A549 (cell line): ENCODE results near the gene ADARB2. TPM values are rescaled to one million over a fixed set of nuclear protein-coding genes. Genes with fewer than 3 reads are reported as not detected.

ENCODE experiments used
- ATAC-seq, 2 experiments: fragments of 200-7000 bp in 1 of 2; fragments of >200 bp in 1 of 2; cut with Nextera tagmentation in 1 of 2; cut with Tn5 transposase in 1 of 2; 3 replicates each; pipeline versions ENCODE4 v1.8.0 to v1.9.1; 2018 to 2020; ENCODE audit warnings: mild to moderate bottlenecking in 1 of 2, moderate library complexity in 1 of 2
- CTCF ChIA-PET: fragments of 300-600 bp; sonication (Branson Sonifier 250); formaldehyde crosslinking; extraction: SDS; loops from one replicate; lab custom pipeline; 2021; ENCODE audit warnings: antibody characterized with exemption, inconsistent platforms; lab: Yijun Ruan, JAX
- POLR2A ChIA-PET: fragments of 350-600 bp; formaldehyde crosslinking; extraction: SDS; loops from one replicate; lab custom pipeline; 2021; ENCODE audit warnings: antibody characterized with exemption, inconsistent platforms; lab: Yijun Ruan, JAX
- DNase-seq, 2 experiments: peaks; one replicate each; pipeline versions ENCODE4 v3.0.0 to v3.0.0-alpha.2; 2011 to 2016; ENCODE audit warnings: low read depth in 1 of 2, low spot score in 1 of 2
- FAIRE-seq: peaks from 2 replicates; lab custom pipeline; 2011; peaks lifted over from hg19 to GRCh38; lab: Jason Lieb, UNC
- H3K27ac ChIP-seq, 2 experiments: fragments of >200 bp; sonication (Bioruptor Twin); formaldehyde crosslinking; 3 replicates each; pipeline ENCODE4 v1.5.1; 2016 to 2017
- H3K4me1 ChIP-seq: fragments of >200 bp; sonication (Bioruptor Twin); formaldehyde crosslinking; 3 replicates; pipeline ENCODE4 v1.6.1; 2016
- H3K4me2 ChIP-seq: fragments of >200 bp; sonication (Bioruptor Twin); formaldehyde crosslinking; 3 replicates; pipeline ENCODE4 v1.6.1; 2016
- H3K4me3 ChIP-seq: fragments of >200 bp; sonication (Bioruptor Twin); formaldehyde crosslinking; 3 replicates; pipeline ENCODE4 v1.5.1; 2016
- H3K9me3 ChIP-seq: fragments of >200 bp; sonication (Bioruptor Twin); formaldehyde crosslinking; 3 replicates; pipeline ENCODE4 v1.6.1; 2016
- CHD2 ChIP-seq: fragments of 150-350 bp; IDR thresholded peaks from 2 replicates; pipeline ENCODE4 v1.6.1; 2014; ENCODE audit warnings: low read length; ENCODE audit not compliant: partially characterized antibody
- CHD4 ChIP-seq: fragments of 200-600 bp; sonication (generic); IDR thresholded peaks from 2 replicates; pipeline ENCODE4 v1.6.1; 2016; ENCODE audit warnings: antibody characterized with exemption, mild to moderate bottlenecking, borderline replicate concordance
- CTCF ChIP-seq: fragments of >200 bp; sonication (Bioruptor Twin); formaldehyde crosslinking; IDR thresholded peaks from 3 replicates; pipeline ENCODE4 v1.5.1; 2016
- E2F6 ChIP-seq: IDR thresholded peaks from 2 replicates; pipeline ENCODE4 v1.6.1; 2012; ENCODE audit warnings: low read depth, borderline replicate concordance
- EHF ChIP-seq: fragments of 250-450 bp; sonication (Bioruptor Pico); IDR thresholded peaks from 2 replicates; pipeline ENCODE4 v1.5.0; 2020; ENCODE audit warnings: mild to moderate bottlenecking
- HDAC2 ChIP-seq: fragments of 200-600 bp; sonication (generic); IDR thresholded peaks from 2 replicates; pipeline ENCODE4 v1.6.1; 2016
- HOXB5 ChIP-seq: fragments of 250-450 bp; sonication (Bioruptor Pico); IDR thresholded peaks from 2 replicates; pipeline ENCODE4 v1.5.0; 2020; ENCODE audit warnings: mild to moderate bottlenecking, moderate library complexity
- JUN ChIP-seq, 2 experiments: fragments of >200 bp; sonication (Bioruptor Twin); formaldehyde crosslinking; IDR thresholded peaks; 2 replicates in 1 of 2; 3 replicates in 1 of 2; pipeline ENCODE4 v1.6.1; 2016 to 2017
- KDM1A ChIP-seq: fragments of 200-600 bp; sonication (generic); IDR thresholded peaks from 2 replicates; pipeline ENCODE4 v1.6.1; 2016; ENCODE audit warnings: low read depth, mild to moderate bottlenecking
- MAFK ChIP-seq: fragments of 450-650 bp; IDR thresholded peaks from 2 replicates; pipeline ENCODE4 v1.6.1; 2014; ENCODE audit not compliant: partially characterized antibody
- MAX ChIP-seq: IDR thresholded peaks from 2 replicates; pipeline ENCODE4 v1.6.1; 2012
- MYC ChIP-seq: IDR thresholded peaks from 2 replicates; pipeline ENCODE4 v1.6.1; 2012; ENCODE audit warnings: mild to moderate bottlenecking, inconsistent platforms, low read length, improper control_type of control experiment, borderline replicate concordance
- RCOR1 ChIP-seq: fragments of 150-350 bp; IDR thresholded peaks from 2 replicates; pipeline ENCODE4 v1.6.1; 2014; ENCODE audit warnings: antibody characterized with exemption, low read length, low read depth
- RNF2 ChIP-seq: fragments of 200-600 bp; sonication (generic); IDR thresholded peaks from 2 replicates; pipeline ENCODE4 v1.6.1; 2016; ENCODE audit warnings: low read depth, mild to moderate bottlenecking, antibody characterized with exemption, moderate library complexity, borderline replicate concordance
- SMC3 ChIP-seq: fragments of >200 bp; sonication (Bioruptor Twin); formaldehyde crosslinking; IDR thresholded peaks from 3 replicates; pipeline ENCODE4 v1.6.1; 2018; ENCODE audit warnings: inconsistent platforms
- SREBF2 ChIP-seq: fragments of 450-650 bp; IDR thresholded peaks from 2 replicates; pipeline ENCODE4 v1.6.1; 2014; ENCODE audit warnings: mild to moderate bottlenecking, moderate library complexity
- ZC3H11A ChIP-seq: fragments of 450-650 bp; IDR thresholded peaks from 2 replicates; pipeline ENCODE4 v1.6.1; 2014; ENCODE audit warnings: antibody characterized with exemption, mild to moderate bottlenecking
- ZSCAN20 ChIP-seq: fragments of 250-450 bp; sonication (Bioruptor Pico); IDR thresholded peaks from 2 replicates; pipeline ENCODE4 v1.8.0; 2022; ENCODE audit warnings: mild to moderate bottlenecking, moderate library complexity
- WGBS: methylation state at CpG from one replicate; pipeline ENCODE4 v1.1.6; 2017; ENCODE audit errors: missing lambda C conversion rate; 5-methylcytosine and 5-hydroxymethylcytosine counted together
- polyA plus RNA-seq, 4 experiments: library from polyadenylated mRNA; depleted of rRNA in 3 of 4; stranded (reverse); fragments of >200 nt; fragmentation: RNase III in 1 of 4; extraction: RNeasy Plus Mini Kit Qiagen cat#74134 plus additional on column Dnase treatment in 1 of 4; gene quantifications; 2 replicates in 3 of 4; 3 replicates in 1 of 4; pipeline ENCODE4 v1.2.3, GENCODE V29; 2011 to 2017
- TF ChIP-seq, protein P1 (sequence below): fragments of >200 bp; sonication (Bioruptor Twin); formaldehyde crosslinking; IDR thresholded peaks from 2 replicates; pipeline ENCODE4 v1.6.1; 2016
- TF ChIP-seq, protein P2 (sequence below): IDR thresholded peaks from 2 replicates; pipeline ENCODE4 v1.6.1; 2012
- TF ChIP-seq, protein P3 (sequence below): fragments of 250-450 bp; sonication (Bioruptor Pico); IDR thresholded peaks from 2 replicates; pipeline ENCODE4 v1.5.0; 2020; ENCODE audit warnings: low read depth, mild to moderate bottlenecking, moderate library complexity
- TF ChIP-seq, protein P4 (sequence below): fragments of 150-350 bp; IDR thresholded peaks from 2 replicates; pipeline ENCODE4 v1.6.1; 2014; ENCODE audit warnings: low read depth, mild to moderate bottlenecking, low read length

The ADARB2 gene
- polyA plus RNA-seq, 2 of the 4 experiments (the other 2 are of a cell fraction) = not detected

GRCh38 chr10:1203704-1204103, 533.6 kb downstream of the ADARB2 start:
- H3K4me2 ChIP-seq = no peak overlapping the region
- FAIRE-seq (no peak), DNase-seq (no peak), ATAC-seq (no peak)
- TF ChIP-seq CTCF = no peak
- TF ChIP-seq, protein P1, sequence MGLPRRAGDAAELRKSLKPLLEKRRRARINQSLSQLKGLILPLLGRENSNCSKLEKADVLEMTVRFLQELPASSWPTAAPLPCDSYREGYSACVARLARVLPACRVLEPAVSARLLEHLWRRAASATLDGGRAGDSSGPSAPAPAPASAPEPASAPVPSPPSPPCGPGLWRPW = no peak
- no peak for TF ChIP-seq JUN (IDR thresholded peaks at IDR 0.05)
- TF ChIP-seq RNF2 = no peak
- TF ChIP-seq ZC3H11A = no peak
- no peak for TF ChIP-seq CHD4
- no peak for TF ChIP-seq E2F6
- TF ChIP-seq MAX = no peak
- TF ChIP-seq RCOR1 = no peak
- TF ChIP-seq, protein P2, sequence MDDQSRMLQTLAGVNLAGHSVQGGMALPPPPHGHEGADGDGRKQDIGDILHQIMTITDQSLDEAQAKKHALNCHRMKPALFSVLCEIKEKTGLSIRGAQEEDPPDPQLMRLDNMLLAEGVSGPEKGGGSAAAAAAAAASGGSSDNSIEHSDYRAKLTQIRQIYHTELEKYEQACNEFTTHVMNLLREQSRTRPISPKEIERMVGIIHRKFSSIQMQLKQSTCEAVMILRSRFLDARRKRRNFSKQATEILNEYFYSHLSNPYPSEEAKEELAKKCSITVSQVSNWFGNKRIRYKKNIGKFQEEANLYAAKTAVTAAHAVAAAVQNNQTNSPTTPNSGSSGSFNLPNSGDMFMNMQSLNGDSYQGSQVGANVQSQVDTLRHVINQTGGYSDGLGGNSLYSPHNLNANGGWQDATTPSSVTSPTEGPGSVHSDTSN = no peak
- no peak for TF ChIP-seq HOXB5 (CRISPR knock-in tag)
- TF ChIP-seq ZSCAN20 (CRISPR knock-in tag) = no peak
- no peak for TF ChIP-seq EHF
- H3K4me1 ChIP-seq = no peaks in the 10 kb centered on the region
- ChIA-PET CTCF (no interaction called here), POLR2A (no interaction called here)
- 33% methylated on average over 5 of the region's 10 CpGs for WGBS
- no peak overlapping the region for H3K4me3 ChIP-seq
- H3K27ac ChIP-seq = no peak overlapping the region
- H3K9me3 ChIP-seq = no peaks in the 10 kb centered on the region

DNA sequence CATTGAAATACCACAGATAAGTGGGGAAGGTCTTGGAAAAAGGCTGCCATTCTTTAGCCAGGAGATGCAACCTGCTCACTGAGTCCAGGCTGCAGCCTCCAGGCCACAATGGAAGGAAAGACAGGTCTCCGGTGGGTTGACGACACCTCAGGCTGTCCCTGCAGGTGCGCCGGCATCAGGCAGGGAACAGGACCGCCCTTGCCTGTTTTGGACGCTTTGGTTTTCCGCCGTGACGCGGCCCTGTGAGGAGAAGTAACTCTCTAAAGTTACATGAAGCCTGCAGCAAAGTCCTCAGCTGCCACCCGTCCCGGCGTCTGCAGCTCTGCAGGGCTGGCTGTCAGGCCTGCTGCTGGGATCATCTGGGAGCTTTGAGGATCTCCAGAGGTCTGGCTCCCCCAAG, 534.1 kb downstream of the ADARB2 start:
- WGBS = 48% methylated on average over 8 of the region's 13 CpGs
- ChIA-PET POLR2A (no interaction called here), CTCF (no interaction called here)
- ATAC-seq (no peak), DNase-seq (no peak), FAIRE-seq (no peak)
- TF ChIP-seq SMC3 (no peak), CHD2 (no peak), E2F6 (no peak), SREBF2 (no peak), MYC (no peak), HDAC2 (no peak), MAFK (no peak), KDM1A (no peak)
- TF ChIP-seq, protein P3, sequence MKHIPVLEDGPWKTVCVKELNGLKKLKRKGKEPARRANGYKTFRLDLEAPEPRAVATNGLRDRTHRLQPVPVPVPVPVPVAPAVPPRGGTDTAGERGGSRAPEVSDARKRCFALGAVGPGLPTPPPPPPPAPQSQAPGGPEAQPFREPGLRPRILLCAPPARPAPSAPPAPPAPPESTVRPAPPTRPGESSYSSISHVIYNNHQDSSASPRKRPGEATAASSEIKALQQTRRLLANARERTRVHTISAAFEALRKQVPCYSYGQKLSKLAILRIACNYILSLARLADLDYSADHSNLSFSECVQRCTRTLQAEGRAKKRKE (CRISPR knock-in tag) = no peak
- TF ChIP-seq, protein P4, sequence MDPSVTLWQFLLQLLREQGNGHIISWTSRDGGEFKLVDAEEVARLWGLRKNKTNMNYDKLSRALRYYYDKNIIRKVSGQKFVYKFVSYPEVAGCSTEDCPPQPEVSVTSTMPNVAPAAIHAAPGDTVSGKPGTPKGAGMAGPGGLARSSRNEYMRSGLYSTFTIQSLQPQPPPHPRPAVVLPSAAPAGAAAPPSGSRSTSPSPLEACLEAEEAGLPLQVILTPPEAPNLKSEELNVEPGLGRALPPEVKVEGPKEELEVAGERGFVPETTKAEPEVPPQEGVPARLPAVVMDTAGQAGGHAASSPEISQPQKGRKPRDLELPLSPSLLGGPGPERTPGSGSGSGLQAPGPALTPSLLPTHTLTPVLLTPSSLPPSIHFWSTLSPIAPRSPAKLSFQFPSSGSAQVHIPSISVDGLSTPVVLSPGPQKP = no peak
- Histone ChIP-seq H3K27ac (no peak overlapping the region), H3K9me3 (no peaks in the 10 kb centered on the region), H3K4me3 (no peak overlapping the region), H3K4me2 (no peak overlapping the region), H3K4me1 (no peaks in the 10 kb centered on the region)
